Iris pigment epithelial cell (primary cell): ENCODE results near the gene FGGY.
"Not testable (repeated sequence)": the region's sequence is repeated elsewhere in the genome, so short reads cannot be mapped to it uniquely, and the experiment has no call there.

Experiments used
- DNase-seq: peaks from one replicate; pipeline ENCODE4 v3.0.0-alpha.2; 2011; ENCODE audit warnings: low read depth

The FGGY gene

DNA sequence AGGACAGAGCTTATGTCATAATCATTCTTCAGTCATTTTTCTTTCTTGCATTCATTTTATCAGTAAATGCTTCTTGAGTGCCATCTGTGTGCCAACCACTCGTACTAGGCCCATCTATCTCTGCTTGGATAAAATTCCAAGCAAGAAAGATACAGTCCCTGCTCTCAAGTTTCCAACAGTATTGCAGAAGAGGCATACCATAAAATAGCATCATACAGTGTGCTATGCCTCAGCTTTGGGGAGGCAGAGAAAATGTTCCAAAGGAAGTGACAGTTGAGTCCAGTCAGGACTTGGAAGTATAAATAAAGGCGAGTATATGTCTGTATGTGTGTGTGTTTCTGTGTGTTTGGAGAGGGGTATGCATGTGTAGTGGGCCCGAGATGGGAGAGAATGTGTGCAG is 404.5 kb downstream of the FGGY start:
- peak; percentile 68 for DNase-seq

DNA sequence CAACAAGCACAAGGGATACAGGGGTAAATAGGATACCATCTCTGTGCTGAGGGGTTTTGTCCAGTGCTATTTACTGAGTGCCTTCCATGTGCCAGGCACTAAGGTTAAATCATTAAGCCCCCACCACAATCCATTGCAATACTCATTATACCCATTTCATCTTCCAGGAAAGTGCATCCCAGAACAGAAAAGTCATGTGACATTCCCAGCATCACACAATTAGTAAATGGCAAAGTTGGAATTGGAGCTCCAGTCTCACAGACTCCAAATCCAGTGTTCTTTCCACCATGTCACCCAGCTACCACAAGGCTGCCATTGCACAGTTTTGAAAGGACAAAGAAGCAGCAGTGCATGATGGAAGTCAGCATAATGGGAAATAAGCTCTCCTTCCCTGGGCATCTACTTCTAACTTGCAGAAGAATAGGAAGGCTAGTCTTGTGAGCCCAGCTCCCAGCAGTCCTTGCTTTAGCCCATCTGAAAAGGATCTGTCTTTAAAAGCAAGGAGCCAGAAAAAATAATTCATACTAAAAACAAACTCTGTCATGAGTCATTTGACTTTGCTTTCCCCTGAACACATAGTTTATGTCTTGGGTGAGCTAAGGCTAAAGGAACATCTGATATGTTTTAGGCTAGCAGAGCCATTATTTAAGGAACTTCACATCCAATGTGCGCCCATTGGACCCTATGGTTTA is 406.5 kb downstream of the FGGY start:
- DNase-seq = peak; percentile 75

DNA sequence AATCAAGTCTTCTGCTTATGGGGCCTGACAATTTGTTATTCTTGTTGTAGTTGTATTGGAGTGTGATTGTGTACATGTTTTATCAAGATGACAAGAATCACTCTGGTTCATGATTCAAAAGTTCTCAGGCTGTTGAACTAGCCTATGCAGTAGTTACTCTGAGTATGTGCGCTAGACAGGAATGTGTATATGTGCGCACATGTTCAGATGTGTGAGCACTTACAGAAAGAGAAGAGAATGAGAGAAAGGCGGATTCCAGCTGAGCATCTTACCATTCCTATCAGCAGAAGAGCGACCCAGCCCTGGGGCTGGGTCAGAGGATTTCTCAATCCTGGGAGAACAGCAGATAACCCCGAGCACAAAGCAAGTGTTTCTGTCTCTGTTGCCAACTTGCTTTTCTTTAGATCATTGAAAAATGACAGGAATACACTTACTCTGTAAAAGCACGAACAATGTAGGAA is 407.1 kb downstream of the FGGY start:
- peak; percentile 47 for DNase-seq

DNA sequence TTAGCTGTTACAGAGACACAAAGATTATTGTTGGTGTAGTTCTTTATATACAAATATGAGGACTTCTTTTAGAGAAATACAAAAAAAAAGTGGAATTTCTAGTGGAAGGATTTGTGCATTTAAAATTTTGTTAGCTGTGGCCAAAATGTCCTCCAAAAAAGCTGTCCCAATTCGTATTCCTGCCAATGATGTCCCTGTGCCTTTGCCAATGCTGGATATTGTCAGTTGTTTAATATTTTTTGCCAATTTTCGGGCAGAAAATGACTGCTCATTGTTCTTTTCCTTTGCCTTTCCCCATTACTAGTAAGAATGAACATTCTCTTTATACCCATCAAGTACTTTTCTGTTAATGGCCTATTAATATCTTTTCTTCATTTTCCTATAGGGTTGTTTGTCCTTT is 407.8 kb downstream of the FGGY start:
- no peak for DNase-seq

DNA sequence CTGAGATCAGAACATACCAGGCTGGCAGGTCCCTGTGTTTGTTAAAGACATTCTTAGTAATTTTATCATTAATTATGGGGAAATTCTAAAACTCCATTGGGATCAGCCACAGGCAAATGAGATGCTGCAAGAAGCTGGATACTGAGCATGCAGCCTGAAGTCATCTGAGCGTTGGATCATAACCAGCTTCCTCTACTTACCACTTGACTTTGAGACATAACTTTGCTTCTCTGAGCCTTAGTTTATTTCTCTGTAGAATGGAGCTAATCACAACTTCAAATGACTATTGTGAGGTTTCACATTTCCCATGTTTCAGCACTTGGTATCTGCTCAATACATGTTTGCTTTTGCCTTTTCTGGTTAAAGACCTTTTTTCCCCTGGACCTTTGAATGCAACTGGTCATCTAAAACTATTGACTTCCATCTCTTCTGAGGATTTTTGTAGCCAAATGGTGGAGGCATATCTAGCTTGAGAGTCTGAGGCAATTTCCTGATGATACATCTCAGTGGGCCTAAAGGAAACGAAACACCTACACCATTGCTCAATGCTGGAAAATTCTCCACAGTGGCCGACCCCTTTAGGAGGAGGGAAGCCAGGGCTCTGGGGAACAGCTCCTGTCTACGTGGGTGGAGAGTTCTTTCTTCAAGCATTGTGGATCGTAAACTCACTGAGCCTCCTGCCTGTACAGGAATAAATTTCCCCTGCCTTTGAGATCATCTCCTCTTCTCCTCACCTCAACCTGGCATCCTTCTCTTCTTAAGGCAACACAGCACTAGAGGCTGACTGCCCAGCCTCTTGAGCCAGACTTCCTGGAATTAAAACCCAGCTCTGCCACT is 408.8 kb downstream of the FGGY start:
- DNase-seq = peak; percentile 91

GRCh38 chr1:59706303-59706599 is 409.4 kb downstream of the FGGY start:
- no peak for DNase-seq

- DNase-seq = peak; percentile 97
Measured at GRCh38 chr1:59707178-59707791, 410.4 kb downstream of the FGGY start.

- DNase-seq = no peak
Measured at GRCh38 chr1:59709333-59709732, 412.4 kb downstream of the FGGY start.

DNA sequence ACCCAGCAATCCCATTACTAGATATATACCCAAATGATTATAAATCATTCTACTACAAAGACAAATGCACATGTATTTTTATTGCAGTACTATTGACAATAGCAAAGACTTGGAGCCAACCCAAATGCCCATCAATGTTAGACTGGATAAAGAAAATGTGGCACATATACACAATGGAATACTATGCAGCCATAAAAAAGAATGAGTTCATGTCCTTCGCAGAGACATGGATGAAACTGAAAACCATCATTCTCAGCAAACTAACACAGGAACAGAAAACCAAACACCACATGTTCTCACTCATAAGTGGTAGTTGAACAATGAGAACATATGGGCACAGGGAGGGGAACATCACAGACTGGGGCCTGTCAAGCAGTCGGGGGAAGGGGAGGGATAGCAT is 414.0 kb downstream of the FGGY start:
- DNase-seq = not testable (repeated sequence)

DNA sequence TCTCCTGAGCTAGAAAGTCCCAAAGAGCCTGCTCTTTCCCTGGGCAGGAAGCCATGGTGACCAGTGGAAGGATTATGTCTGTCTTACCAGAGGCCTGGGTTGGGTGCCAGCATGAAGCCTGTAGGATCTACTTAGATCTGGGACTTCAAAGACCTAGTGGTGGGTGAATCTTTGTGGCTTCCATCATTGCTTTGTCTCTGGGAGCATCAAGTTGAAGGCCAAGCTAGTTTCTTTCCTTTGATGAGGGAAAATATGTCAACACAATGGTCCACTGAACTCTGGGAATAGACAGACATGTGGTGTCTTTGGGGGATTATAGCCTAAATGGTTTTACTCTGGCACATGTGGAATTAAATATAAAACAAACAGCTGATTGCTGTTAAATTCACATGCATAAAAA is 417.3 kb downstream of the FGGY start:
- DNase-seq = no peak

DNA sequence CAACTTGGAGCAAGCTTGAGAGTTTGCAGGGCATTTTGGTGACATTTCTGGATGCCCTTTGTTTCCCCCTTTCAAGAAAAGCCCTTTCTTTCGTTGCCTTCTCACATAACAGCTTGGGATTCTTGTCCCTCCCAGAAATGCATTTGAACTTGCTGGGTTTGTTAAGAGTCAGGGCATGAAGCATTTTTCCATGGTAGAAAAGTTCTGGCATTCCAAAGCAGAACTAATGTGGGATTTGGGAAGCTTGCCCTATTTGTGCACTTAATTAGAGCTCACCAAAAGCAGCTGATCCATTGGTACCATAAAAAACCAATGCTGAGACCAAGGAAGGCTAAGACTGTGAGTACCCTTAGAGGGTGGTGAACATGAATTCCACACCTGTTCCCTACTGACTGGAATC is 418.1 kb downstream of the FGGY start:
- DNase-seq = no peak

GRCh38 chr1:59716832-59717231 is 419.9 kb downstream of the FGGY start:
- no peak for DNase-seq

GRCh38 chr1:59718064-59718988 is 421.4 kb downstream of the FGGY start:
- no peak for DNase-seq

DNA sequence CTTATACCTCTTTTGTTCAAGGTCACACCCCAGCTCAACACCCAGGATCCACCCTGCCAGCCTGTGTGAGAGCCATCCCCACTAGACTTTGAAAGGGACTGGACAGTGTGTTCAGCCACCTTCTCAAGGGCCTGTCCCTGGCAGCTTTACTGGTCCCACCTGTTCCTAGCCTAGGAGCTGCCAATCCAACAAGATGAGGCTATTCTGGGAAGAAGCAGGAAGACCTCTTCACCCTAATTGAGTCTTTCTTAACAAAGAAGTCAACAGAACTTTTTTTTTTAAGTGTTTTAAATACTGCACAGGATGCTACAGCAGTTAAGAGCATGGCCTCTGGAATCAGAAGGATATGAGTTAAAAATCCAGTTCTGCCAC is 422.1 kb downstream of the FGGY start:
- no peak for DNase-seq

- DNase-seq = no peak
Measured at GRCh38 chr1:59720326-59721115, 423.6 kb downstream of the FGGY start.

GRCh38 chr1:59730302-59730701 is 433.4 kb downstream of the FGGY start:
- DNase-seq = peak; percentile 91

DNA sequence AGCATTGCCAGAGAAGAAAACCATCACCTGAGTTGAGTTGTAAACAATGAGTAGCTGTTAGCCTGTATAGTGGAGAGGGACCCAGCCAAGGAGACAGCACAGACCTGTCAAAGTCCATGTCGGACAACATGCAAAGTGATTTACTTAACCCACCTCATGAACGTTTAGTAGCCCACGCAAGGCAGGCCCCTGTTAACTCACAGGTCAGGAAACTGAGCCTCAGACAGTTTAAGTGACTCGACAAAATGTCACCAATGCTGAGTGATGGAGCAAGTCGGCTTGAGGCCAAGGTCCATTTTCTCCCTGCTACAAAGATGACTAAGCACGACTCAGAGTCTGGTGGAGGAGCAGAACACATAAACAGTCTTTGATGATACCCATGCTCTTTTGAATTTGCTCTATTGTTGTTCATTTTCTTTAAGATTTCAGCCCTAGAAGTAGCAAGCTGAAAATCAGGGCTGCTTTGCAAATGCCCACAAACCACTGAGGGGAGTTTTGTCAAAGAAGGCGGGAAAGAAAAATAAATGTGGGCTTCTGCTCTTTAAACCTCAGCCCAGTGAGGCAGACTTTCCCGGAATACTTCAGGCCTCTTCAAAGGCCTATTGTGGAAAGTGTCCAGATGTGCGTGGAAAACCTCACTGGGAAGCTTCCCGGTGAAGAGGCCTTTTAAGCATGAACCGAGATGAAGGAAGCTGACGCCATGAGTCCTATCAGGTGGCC is 434.0 kb downstream of the FGGY start:
- peak; percentile 97 for DNase-seq

DNA sequence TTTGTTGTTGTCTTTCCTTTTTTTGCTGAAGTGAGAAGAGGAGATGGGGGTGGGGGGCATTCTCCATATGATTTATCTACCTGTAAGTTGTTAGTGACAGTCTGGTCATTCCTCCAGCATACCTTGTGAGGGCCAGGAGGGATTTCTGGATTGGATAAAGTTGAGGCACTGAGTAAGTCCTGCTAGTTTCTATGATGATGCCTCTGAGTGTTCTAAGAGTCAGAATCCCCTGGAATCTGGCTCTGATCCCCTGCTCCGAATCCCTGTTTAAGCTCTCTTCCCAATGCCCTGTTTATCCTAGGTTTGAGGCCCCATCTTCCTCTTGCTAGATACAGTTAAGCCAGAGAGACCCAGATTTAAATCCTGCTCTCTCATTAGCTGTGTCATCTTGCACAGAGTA is 434.7 kb downstream of the FGGY start:
- DNase-seq = no peak

DNA sequence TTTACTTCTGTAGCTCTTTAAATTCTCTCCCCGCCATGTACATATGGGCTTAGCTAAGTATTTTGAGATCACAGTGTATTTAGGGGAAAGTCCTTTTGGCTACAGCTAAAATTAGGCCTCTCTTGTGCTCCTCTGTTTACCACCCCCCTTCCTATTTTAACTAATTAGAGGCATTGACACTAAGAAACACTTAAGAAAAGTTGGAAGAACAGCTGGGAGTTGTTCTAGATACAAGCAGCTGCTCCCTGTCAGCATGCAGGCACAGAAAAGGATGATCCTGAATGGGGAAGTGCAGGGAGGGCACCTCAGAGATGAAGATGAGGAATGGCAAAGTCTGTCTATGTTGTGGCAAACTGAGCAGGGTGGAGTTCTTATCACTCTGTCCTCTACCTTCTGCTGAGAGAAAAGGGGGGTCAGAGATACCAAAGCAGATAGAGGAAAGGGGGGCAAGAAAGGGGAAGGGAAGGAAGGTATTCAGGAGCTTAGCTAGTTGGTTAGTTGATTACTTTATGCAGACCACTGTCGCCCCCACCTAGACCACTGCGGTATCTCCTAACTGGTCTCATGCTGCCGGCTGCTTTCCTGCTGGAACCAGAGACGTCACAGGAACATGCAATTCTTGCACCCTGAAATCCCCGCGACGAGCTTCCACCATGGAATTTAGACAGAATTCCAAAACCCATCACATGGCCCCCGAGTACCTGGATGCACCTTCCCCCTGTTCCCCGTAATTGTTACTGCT is 435.5 kb downstream of the FGGY start:
- DNase-seq = no peak
